HEK293T (cell line): ENCODE measurements around the gene CEBPG.

ENCODE experiments used
- CTCF ChIA-PET: fragments of 350-600 bp; formaldehyde crosslinking; extraction: SDS; loops from one replicate; lab custom pipeline; 2021; ENCODE audit warnings: antibody characterized with exemption, inconsistent platforms; lab: Yijun Ruan, JAX
- POLR2A ChIA-PET: fragments of 350-600 bp; formaldehyde crosslinking; extraction: SDS; loops from one replicate; lab custom pipeline; 2020; ENCODE audit warnings: antibody characterized with exemption, inconsistent platforms; lab: Yijun Ruan, JAX
- DNase-seq: peaks from one replicate; pipeline ENCODE4 v3.0.0; 2012; ENCODE audit warnings: mixed read lengths; ENCODE audit errors: extremely low spot score
- ARNT ChIP-seq: fragments of 450-650 bp; IDR thresholded peaks from 2 replicates; pipeline ENCODE4 v1.6.1; 2017; ENCODE audit warnings: mild to moderate bottlenecking
- BHLHE40 ChIP-seq: fragments of 450-650 bp; IDR thresholded peaks from 2 replicates; pipeline ENCODE4 v1.6.1; 2016; ENCODE audit warnings: mild to moderate bottlenecking, moderate library complexity, borderline replicate concordance
- CTBP1 ChIP-seq: fragments of 450-650 bp; IDR thresholded peaks from 2 replicates; pipeline ENCODE4 v1.6.1; 2016; ENCODE audit warnings: borderline replicate concordance
- ELF4 ChIP-seq: fragments of 450-650 bp; IDR thresholded peaks from 2 replicates; pipeline ENCODE4 v1.6.1; 2017; ENCODE audit warnings: antibody characterized with exemption
- FOXA1 ChIP-seq: fragments of 450-650 bp; IDR thresholded peaks from 2 replicates; pipeline ENCODE4 v1.6.1; 2016; ENCODE audit warnings: mild to moderate bottlenecking
- FOXK2 ChIP-seq: fragments of 450-650 bp; IDR thresholded peaks from 2 replicates; pipeline ENCODE4 v1.6.1; 2016; ENCODE audit warnings: mild to moderate bottlenecking
- FOXM1 ChIP-seq: fragments of 450-650 bp; IDR thresholded peaks from 2 replicates; pipeline ENCODE4 v1.6.1; 2017; ENCODE audit warnings: mild to moderate bottlenecking, borderline replicate concordance
- HDGF ChIP-seq: fragments of 450-650 bp; IDR thresholded peaks from 2 replicates; pipeline ENCODE4 v1.6.1; 2017; ENCODE audit warnings: antibody characterized with exemption, borderline replicate concordance
- L3MBTL2 ChIP-seq: fragments of 450-650 bp; conservative IDR thresholded peaks from 2 replicates; pipeline ENCODE4 v1.6.1; 2016; ENCODE audit warnings: mild to moderate bottlenecking
- LEF1 ChIP-seq: fragments of 450-650 bp; IDR thresholded peaks from 2 replicates; pipeline ENCODE4 v1.6.1; 2017; ENCODE audit warnings: mild to moderate bottlenecking, borderline replicate concordance
- NFRKB ChIP-seq: fragments of 450-650 bp; IDR thresholded peaks from 2 replicates; pipeline ENCODE4 v1.6.1; 2016; ENCODE audit warnings: mild to moderate bottlenecking, moderate library complexity
- PKNOX1 ChIP-seq: fragments of 450-650 bp; IDR thresholded peaks from 2 replicates; pipeline ENCODE4 v1.6.1; 2016
- SP1 ChIP-seq: fragments of 450-650 bp; IDR thresholded peaks from 2 replicates; pipeline ENCODE4 v1.6.1; 2017
- SUZ12 ChIP-seq: fragments of 450-650 bp; IDR thresholded peaks from 2 replicates; pipeline ENCODE4 v1.6.1; 2016; ENCODE audit warnings: mild to moderate bottlenecking
- TARDBP ChIP-seq: fragments of 450-650 bp; IDR thresholded peaks from 2 replicates; pipeline ENCODE4 v1.6.1; 2016
- ZNF384 ChIP-seq: fragments of 450-650 bp; IDR thresholded peaks from 2 replicates; pipeline ENCODE4 v1.6.1; 2016

The CEBPG gene

DNA sequence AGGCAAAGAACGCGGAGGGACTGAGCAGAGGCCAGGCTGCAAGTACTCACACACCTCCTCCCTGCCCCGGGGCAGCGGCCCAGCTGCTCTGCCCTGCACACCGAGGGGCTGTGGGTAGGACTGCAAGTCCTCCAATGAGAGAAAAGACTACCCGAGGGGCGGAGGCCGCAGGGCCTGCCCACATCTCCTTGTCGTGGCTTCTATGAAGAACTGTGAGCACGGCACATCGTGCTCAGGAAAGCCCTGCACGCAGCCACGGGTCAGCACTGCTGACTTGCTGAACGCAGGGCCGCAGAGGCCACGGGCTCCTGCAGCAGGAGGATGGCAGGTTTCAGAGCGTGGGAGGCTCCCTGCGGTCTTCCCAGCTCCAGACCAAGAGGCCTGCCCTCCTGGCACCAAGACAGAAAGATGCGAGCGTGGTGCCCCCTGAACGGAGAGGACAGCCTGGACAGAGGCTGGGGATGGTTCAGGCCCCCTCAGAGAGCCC is 37.4 kb downstream of the CEBPG start:
- POLR2A ChIA-PET: no interaction called here
- TF ChIP-seq SP1 (no peak), L3MBTL2 (no peak), PKNOX1 (no peak), NFRKB (no peak), HDGF (no peak), BHLHE40 (no peak), ELF4 (no peak), LEF1 (no peak), FOXA1 (no peak), ZNF384 (no peak), FOXK2 (no peak), SUZ12 (no peak), TARDBP (no peak), CTBP1 (no peak)
- no peak for DNase-seq

GRCh38 chr19:33411621-33412180 is 38.2 kb downstream of the CEBPG start:
- TF ChIP-seq SP1 (no peak), PKNOX1 (no peak), NFRKB (no peak), ARNT (no peak), BHLHE40 (no peak), HDGF (no peak), ELF4 (no peak), LEF1 (no peak), FOXM1 (no peak), FOXA1 (no peak), TARDBP (no peak), SUZ12 (no peak), CTBP1 (no peak), FOXK2 (no peak), L3MBTL2 (no peak), ZNF384 (no peak)
- POLR2A ChIA-PET: no interaction called here
- CTCF ChIA-PET: interaction anchor here (0.6 kb wide), 1 partner anchor 695 kb away, joined by 4 read pairs; no protein-coding TSS in a partner anchor
- no peak for DNase-seq

More for the DNA sequence above, 37.4 kb downstream of the CEBPG start:
- CTCF ChIA-PET: no interaction called here

GRCh38 chr19:33412601-33413425 is 39.3 kb downstream of the CEBPG start:
- ChIA-PET CTCF (interaction anchor here (0.6 to 0.7 kb wide), 2 partner anchors 37 to 694 kb away, joined by 4 read pairs; no protein-coding TSS in a partner anchor), POLR2A (no interaction called here)
- no peak for TF ChIP-seq ZNF384
- no peak for TF ChIP-seq PKNOX1
- TF ChIP-seq TARDBP: no peak
- no peak for TF ChIP-seq HDGF
- TF ChIP-seq L3MBTL2: no peak
- TF ChIP-seq BHLHE40: no peak
- no peak for TF ChIP-seq CTBP1
- TF ChIP-seq SP1: no peak
- TF ChIP-seq ELF4: no peak
- no peak for TF ChIP-seq FOXA1

DNA sequence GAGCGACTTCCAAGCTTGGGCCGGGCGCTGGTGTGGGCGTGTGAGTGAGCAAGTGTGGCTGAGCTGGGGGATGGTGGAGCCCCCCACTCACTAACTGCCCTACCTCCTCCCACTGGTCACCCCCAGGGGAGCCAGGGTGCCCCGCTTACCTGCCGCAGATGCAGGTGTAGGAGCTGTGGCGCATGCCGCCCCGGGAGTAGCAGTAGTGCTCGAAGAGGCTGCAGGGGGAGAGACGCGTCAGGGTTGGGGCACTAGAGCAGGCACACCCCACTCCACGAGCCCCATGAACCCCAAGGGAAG is 39.9 kb downstream of the CEBPG start:
- ChIA-PET CTCF (interaction anchor here (0.6 kb wide), 1 partner anchor 359 kb away, joined by 3 read pairs; no protein-coding TSS in a partner anchor), POLR2A (no interaction called here)
- no peak for TF ChIP-seq PKNOX1
- TF ChIP-seq TARDBP: no peak
- no peak for TF ChIP-seq SP1
- TF ChIP-seq L3MBTL2: no peak
- TF ChIP-seq NFRKB: no peak
- no peak for TF ChIP-seq ZNF384
- no peak for TF ChIP-seq FOXM1
- no peak for TF ChIP-seq ELF4
- no peak for TF ChIP-seq CTBP1
- no peak for TF ChIP-seq LEF1
- no peak for TF ChIP-seq ARNT
- TF ChIP-seq SUZ12: no peak
- DNase-seq: no peak

More at GRCh38 chr19:33412601-33413425, 39.3 kb downstream of the CEBPG start:
- no peak for DNase-seq
